ENCODE results near the gene INCENP. TPM values are rescaled to one million over a fixed set of nuclear protein-coding genes. Genes with fewer than 3 reads are reported as not detected.

The INCENP gene
- total RNA-seq, 1 donor from 2014 or later = 9.8 TPM

DNA sequence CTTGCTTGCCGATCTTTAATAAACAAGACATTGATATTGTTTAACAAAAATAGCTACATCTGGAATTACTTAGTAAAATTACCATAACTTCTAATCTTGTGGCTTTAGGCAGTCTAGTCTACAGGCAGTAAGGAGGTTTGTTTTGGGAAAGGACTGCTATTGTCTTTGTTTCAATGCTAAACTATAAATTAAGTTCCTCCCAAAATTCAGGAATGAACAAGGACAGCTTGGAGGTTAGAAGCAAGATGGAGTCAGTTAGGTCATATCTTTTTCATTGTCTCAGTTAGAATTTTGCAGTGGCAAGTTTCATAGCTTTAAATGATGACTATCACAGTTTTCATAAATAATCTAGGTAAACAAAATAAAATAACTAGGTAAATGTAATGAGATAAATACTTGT, 36.1 kb upstream of the INCENP start:
- Histone ChIP-seq H3K27me3 (ENCODE audit: low read depth) (no peaks in the 10 kb centered on the region), H3K36me3 (no peaks in the 10 kb centered on the region), H3K9me3 (replicated peaks) (peaks cover 16% of the 10 kb centered on the region), H3K27ac (replicated peaks) (no peak overlapping the region), H3K4me1 (no peaks in the 10 kb centered on the region), H3K4me3 (no peak overlapping the region)
- intact Hi-C loops (cut with micrococcal nuclease) = loop anchor here (10.0 kb wide), 1 partner anchor 293 kb away; the partner anchor contains the start of genes FEN1 and TMEM258
- no peak for DNase-seq
- TF ChIP-seq, protein P1, sequence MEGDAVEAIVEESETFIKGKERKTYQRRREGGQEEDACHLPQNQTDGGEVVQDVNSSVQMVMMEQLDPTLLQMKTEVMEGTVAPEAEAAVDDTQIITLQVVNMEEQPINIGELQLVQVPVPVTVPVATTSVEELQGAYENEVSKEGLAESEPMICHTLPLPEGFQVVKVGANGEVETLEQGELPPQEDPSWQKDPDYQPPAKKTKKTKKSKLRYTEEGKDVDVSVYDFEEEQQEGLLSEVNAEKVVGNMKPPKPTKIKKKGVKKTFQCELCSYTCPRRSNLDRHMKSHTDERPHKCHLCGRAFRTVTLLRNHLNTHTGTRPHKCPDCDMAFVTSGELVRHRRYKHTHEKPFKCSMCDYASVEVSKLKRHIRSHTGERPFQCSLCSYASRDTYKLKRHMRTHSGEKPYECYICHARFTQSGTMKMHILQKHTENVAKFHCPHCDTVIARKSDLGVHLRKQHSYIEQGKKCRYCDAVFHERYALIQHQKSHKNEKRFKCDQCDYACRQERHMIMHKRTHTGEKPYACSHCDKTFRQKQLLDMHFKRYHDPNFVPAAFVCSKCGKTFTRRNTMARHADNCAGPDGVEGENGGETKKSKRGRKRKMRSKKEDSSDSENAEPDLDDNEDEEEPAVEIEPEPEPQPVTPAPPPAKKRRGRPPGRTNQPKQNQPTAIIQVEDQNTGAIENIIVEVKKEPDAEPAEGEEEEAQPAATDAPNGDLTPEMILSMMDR (IDR thresholded peaks at IDR 0.05; ENCODE audit: borderline replicate concordance) = no peak

DNA sequence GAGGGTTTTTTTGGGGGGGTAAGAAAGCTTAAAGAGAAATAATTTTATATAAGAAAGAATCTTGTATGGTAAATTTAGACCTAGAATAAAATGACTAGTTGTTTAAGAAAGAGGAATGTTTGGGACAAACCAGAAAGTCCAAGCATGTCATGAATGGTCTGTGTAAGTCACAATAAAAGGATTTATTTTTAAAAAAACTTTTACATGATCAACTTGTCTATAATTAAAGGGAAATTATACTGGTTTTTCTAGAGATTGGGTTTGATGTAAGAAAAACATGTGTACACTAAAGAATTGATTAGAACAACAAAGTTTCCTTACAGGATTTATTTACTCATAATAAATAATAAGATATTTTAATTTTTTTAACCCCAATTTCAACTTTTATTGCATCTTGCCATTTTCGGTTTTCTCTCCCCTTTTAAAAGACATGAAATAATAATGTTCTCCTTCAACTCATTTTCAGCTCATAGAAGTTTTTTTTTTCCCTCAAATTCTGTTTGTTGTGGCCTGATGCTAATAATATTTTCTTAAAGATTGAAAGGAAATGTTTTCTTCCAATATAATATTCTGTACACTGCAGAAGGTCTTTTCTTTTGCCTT, 35.4 kb upstream of the INCENP start:
- peaks cover 16% of the 10 kb centered on the region for H3K9me3 ChIP-seq (replicated peaks)
- no peak overlapping the region for H3K4me3 ChIP-seq
- H3K4me1 ChIP-seq = no peaks in the 10 kb centered on the region
- no peaks in the 10 kb centered on the region for H3K36me3 ChIP-seq
- H3K27me3 ChIP-seq (ENCODE audit: low read depth) = no peaks in the 10 kb centered on the region
- no peak overlapping the region for H3K27ac ChIP-seq (replicated peaks)
- no peak for DNase-seq
- TF ChIP-seq, protein P1 (IDR thresholded peaks at IDR 0.05; ENCODE audit: borderline replicate concordance) = no peak
- intact Hi-C loops (cut with micrococcal nuclease) = loop anchor here (10.0 kb wide), 1 partner anchor 294 kb away; the partner anchor contains the start of genes FEN1 and TMEM258

DNA sequence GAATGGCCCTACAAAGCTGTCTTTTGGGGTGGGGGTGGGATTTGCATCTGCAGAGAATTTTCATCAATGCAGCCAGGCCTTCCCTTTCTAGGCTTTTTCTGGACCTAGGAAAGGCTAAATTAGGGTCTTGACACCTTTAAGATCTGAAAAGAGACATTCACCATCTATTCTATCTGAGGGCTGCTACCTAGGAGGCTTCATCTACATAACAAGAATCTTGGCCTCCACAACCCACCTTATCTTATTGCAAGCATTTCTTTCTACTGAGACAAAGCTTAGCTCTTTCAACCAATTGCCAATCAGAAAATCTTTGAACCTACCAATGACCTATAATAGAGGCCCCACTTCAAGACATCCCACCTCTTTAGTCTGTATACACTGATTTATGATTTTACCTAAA, 20.7 kb upstream of the INCENP start:
- peak overlapping the region; percentile 83 for H3K27ac ChIP-seq (replicated peaks)

DNA sequence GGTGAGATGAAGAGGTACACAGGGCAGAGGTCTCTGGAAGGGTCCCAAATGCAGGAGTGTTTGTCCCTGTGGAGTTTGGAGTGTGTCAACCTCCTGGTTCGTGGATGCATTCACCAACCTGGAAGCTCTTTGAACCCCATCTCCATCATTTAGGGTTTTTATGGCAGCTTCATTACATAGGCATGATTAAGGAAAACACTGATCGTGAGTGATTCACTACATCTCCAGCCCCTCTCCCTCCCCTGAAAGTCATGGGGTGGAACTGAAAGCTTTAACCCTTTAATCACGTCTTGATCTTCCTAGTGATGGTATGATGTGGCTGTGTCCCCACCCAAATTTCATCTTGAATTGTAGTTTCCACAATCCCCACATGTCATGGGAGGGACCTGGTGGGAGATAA, 19.8 kb upstream of the INCENP start:
- intact Hi-C loops (cut with micrococcal nuclease) = no loop called here
- no peak overlapping the region for H3K4me3 ChIP-seq
- TF ChIP-seq, protein P1 (IDR thresholded peaks at IDR 0.05; ENCODE audit: borderline replicate concordance) = no peak
- peaks cover 35% of the 10 kb centered on the region for H3K4me1 ChIP-seq
- DNase-seq = no peak
- no peaks in the 10 kb centered on the region for H3K27me3 ChIP-seq (ENCODE audit: low read depth)
- no peaks in the 10 kb centered on the region for H3K9me3 ChIP-seq (replicated peaks)
- H3K27ac ChIP-seq (replicated peaks) = peak overlapping the region; percentile 83
- no peaks in the 10 kb centered on the region for H3K36me3 ChIP-seq

More for the DNA sequence above, 20.7 kb upstream of the INCENP start:
- Histone ChIP-seq H3K4me3 (no peak overlapping the region), H3K4me1 (peaks cover 32% of the 10 kb centered on the region), H3K27me3 (ENCODE audit: low read depth) (no peaks in the 10 kb centered on the region), H3K36me3 (no peaks in the 10 kb centered on the region), H3K9me3 (replicated peaks) (no peaks in the 10 kb centered on the region)
- intact Hi-C loops (cut with micrococcal nuclease) = no loop called here
- no peak for DNase-seq
- TF ChIP-seq, protein P1 (IDR thresholded peaks at IDR 0.05; ENCODE audit: borderline replicate concordance) = no peak

DNA sequence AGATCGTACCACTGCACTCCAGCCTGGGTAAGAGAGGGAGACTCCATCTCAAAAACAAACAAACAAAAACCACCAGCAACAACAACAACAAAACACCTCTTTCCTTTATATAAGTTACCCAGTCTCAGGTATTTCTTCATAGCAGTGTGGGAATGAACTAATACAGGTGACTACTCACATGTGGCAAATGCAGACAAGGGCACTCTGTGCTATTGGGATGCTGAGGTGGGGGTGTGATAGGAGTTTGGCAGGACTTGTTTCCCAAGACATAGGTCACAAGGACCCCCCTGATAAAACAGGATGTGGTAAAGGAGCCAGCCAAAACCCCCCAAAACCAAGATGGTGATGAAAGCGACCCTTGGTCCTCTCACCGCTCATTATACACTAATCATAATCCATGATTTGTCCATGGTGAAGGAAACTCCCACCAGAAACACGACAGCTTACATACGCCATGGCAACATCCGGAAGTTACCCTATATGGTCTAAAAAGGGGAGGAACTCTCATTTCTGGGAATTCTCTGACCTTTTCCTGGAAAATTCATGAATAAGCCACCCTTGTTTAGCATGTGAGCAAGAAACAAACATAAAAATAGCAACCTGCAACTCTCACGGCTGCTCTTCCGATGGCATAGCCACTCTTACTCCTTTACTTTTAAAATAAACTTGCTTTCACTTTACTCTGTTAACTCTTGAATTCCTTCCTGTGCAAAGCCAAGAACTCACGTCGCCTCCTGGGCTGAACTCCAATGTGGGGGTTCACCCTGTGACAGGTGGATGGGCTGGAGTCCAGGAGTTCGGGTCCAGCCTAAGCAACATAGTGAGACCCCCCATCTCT, 18.8 kb upstream of the INCENP start:
- H3K27ac ChIP-seq (replicated peaks) = peak overlapping the region; percentile 83
- H3K9me3 ChIP-seq (replicated peaks) = no peaks in the 10 kb centered on the region
- no peak for DNase-seq
- TF ChIP-seq, protein P1 (IDR thresholded peaks at IDR 0.05; ENCODE audit: borderline replicate concordance) = no peak
- no peaks in the 10 kb centered on the region for H3K36me3 ChIP-seq
- peak overlapping the region; percentile 49 for H3K4me3 ChIP-seq
- peaks cover 35% of the 10 kb centered on the region for H3K4me1 ChIP-seq
- intact Hi-C loops (cut with micrococcal nuclease) = loop anchor here (5.0 kb wide), 1 partner anchor 308 kb away; no protein-coding TSS in a partner anchor
- no peaks in the 10 kb centered on the region for H3K27me3 ChIP-seq (ENCODE audit: low read depth)

All from left ventricle myocardium inferior (tissue), 1 donor.